ENCODE results near the gene CENPP. TPM values are rescaled to one million over a fixed set of nuclear protein-coding genes. Genes with fewer than 3 reads are reported as not detected.

Gene CENPP
- total RNA-seq, 1 donor from 2014 or later, result 1.9 TPM

GRCh38 chr9:92509050-92509449 lies 183.3 kb downstream of the CENPP start:
- no peak overlapping the region for H3K9ac ChIP-seq (ENCODE audit: low read length)
- H3K4me3 Mint-ChIP-seq (ENCODE audit: unreplicated experiment), result no peak overlapping the region
- no peak overlapping the region for H2AFZ ChIP-seq (ENCODE audit: low read depth, low read length)
- H3K4me3 ChIP-seq (ENCODE audit: insufficient read depth, low read depth, low read length), result no peak overlapping the region
- no peaks in the 10 kb centered on the region for H3K9me3 Mint-ChIP-seq (ENCODE audit: unreplicated experiment)
- H3K4me1 Mint-ChIP-seq (ENCODE audit: low read depth, unreplicated experiment), result peaks cover 32% of the 10 kb centered on the region
- no peaks in the 10 kb centered on the region for H3K36me3 ChIP-seq (ENCODE audit: insufficient read depth, low read length)
- H3K27ac ChIP-seq (ENCODE audit: low read depth, low read length), result no peak overlapping the region
- no peaks in the 10 kb centered on the region for H3K27me3 Mint-ChIP-seq (ENCODE audit: low read depth, unreplicated experiment)
- peaks cover 36% of the 10 kb centered on the region for H3K4me1 ChIP-seq (ENCODE audit: insufficient read depth, low read length)
- TF ChIP-seq CTCF (IDR thresholded peaks at IDR 0.05; ENCODE audit: insufficient read depth, low read depth, low read length) (no peak), EZH2 (IDR thresholded peaks at IDR 0.05; ENCODE audit: insufficient read depth, low read length) (no peak)
- H4K20me1 ChIP-seq (ENCODE audit: insufficient read depth, low read length), result no peaks in the 10 kb centered on the region
- H3K79me2 ChIP-seq (ENCODE audit: insufficient read depth, low read length), result no peaks in the 10 kb centered on the region
- H3K4me2 ChIP-seq (ENCODE audit: low read length), result no peak overlapping the region
- no peak for DNase-seq (ENCODE audit: low read depth)
- H3K9me3 ChIP-seq (ENCODE audit: insufficient read depth, low read depth, low read length), result no peaks in the 10 kb centered on the region
- no peak overlapping the region for H3K27ac Mint-ChIP-seq (ENCODE audit: unreplicated experiment)
- no peaks in the 10 kb centered on the region for H3K27me3 ChIP-seq (ENCODE audit: insufficient read depth, low read length)
- no peaks in the 10 kb centered on the region for H3K36me3 Mint-ChIP-seq (ENCODE audit: low read depth, unreplicated experiment)
- no peak for FAIRE-seq

DNA sequence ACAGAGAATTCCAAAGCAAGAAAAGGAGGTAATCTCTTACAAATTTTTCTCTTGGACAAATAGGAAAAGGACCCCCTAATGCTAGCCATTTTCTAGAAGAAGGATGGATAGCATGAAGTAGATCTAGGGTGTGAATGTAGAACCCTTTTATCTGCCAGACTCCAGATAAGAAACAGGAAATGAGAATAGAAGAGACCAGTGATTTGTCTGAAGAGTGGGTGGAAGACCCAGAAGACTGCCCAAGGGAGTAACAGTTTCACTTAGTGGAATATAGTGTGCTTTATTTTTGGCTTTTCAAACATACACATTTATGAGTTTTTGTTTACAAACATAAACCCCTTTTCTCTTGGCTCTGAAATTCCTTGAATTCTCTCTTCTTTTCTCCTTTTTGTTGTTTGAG lies 185.0 kb downstream of the CENPP start:
- H3K4me1 Mint-ChIP-seq (ENCODE audit: low read depth, unreplicated experiment), result peaks cover 25% of the 10 kb centered on the region

More for the DNA sequence above, 185.0 kb downstream of the CENPP start:
- Histone ChIP-seq H3K9me3 (ENCODE audit: insufficient read depth, low read depth, low read length) (no peaks in the 10 kb centered on the region), H3K27me3 (ENCODE audit: insufficient read depth, low read length) (no peaks in the 10 kb centered on the region), H4K20me1 (ENCODE audit: insufficient read depth, low read length) (no peaks in the 10 kb centered on the region), H3K4me3 (ENCODE audit: insufficient read depth, low read depth, low read length) (no peak overlapping the region), H3K36me3 (ENCODE audit: insufficient read depth, low read length) (no peaks in the 10 kb centered on the region), H3K4me1 (ENCODE audit: insufficient read depth, low read length) (peaks cover 21% of the 10 kb centered on the region), H3K27ac (ENCODE audit: low read depth, low read length) (no peak overlapping the region), H3K4me2 (ENCODE audit: low read length) (no peak overlapping the region), H3K9ac (ENCODE audit: low read length) (no peak overlapping the region), H2AFZ (ENCODE audit: low read depth, low read length) (no peak overlapping the region), H3K79me2 (ENCODE audit: insufficient read depth, low read length) (no peaks in the 10 kb centered on the region)
- Mint-ChIP-seq H3K27me3 (ENCODE audit: low read depth, unreplicated experiment) (no peaks in the 10 kb centered on the region), H3K4me3 (ENCODE audit: unreplicated experiment) (no peak overlapping the region), H3K36me3 (ENCODE audit: low read depth, unreplicated experiment) (no peaks in the 10 kb centered on the region), H3K27ac (ENCODE audit: unreplicated experiment) (no peak overlapping the region), H3K9me3 (ENCODE audit: unreplicated experiment) (no peaks in the 10 kb centered on the region)
- TF ChIP-seq CTCF (IDR thresholded peaks at IDR 0.05; ENCODE audit: insufficient read depth, low read depth, low read length) (no peak), EZH2 (IDR thresholded peaks at IDR 0.05; ENCODE audit: insufficient read depth, low read length) (no peak)
- DNase-seq (ENCODE audit: low read depth) (no peak), FAIRE-seq (peak; percentile 39)

Data from astrocyte (in vitro differentiated cells and primary cell).